T-helper 2 cell treated with Interferon-gamma antibody and Interleukin-4, amounts not matched to agents 5 μg/mL and 100 μg/mL, for 36 hours (primary cell): ENCODE results near the gene BLTP3B.

Source experiments
- DNase-seq: peaks from one replicate; pipeline ENCODE4 v3.0.0; 2021; ENCODE audit warnings: low spot score
- H3K27ac Mint-ChIP-seq: one replicate; pipeline ENCODE4 v1.8.0; 2021; ENCODE audit warnings: mild to moderate bottlenecking, mixed read lengths
- H3K27me3 Mint-ChIP-seq: one replicate; pipeline ENCODE4 v1.8.0; 2021; ENCODE audit warnings: low read depth, mixed read lengths
- H3K36me3 Mint-ChIP-seq: one replicate; pipeline ENCODE4 v1.8.0; 2021; ENCODE audit warnings: low read depth, mixed read lengths
- H3K4me1 Mint-ChIP-seq: one replicate; pipeline ENCODE4 v1.8.0; 2021; ENCODE audit warnings: low read depth, mixed read lengths
- H3K4me3 Mint-ChIP-seq: one replicate; pipeline ENCODE4 v1.8.0; 2022; ENCODE audit warnings: mild to moderate bottlenecking, moderate library complexity, mixed read lengths
- H3K9me3 Mint-ChIP-seq: one replicate; pipeline ENCODE4 v1.8.0; 2021; ENCODE audit warnings: mixed read lengths

The BLTP3B gene

GRCh38 chr12:100120355-100120754 lies 22.3 kb downstream of the BLTP3B start:
- Mint-ChIP-seq H3K36me3 (peaks cover 40% of the 10 kb centered on the region), H3K27ac (no peak overlapping the region), H3K4me3 (no peak overlapping the region), H3K9me3 (peaks cover 37% of the 10 kb centered on the region), H3K27me3 (no peaks in the 10 kb centered on the region), H3K4me1 (peaks cover 1% of the 10 kb centered on the region)
- no peak for DNase-seq

- Mint-ChIP-seq H3K9me3 (peaks cover 22% of the 10 kb centered on the region), H3K27me3 (no peaks in the 10 kb centered on the region), H3K27ac (no peak overlapping the region), H3K4me1 (peaks cover 8% of the 10 kb centered on the region), H3K36me3 (peaks cover 37% of the 10 kb centered on the region), H3K4me3 (no peak overlapping the region)
- DNase-seq, result no peak
Observed at GRCh38 chr12:100115291-100115690, 27.4 kb downstream of the BLTP3B start.

- H3K36me3 Mint-ChIP-seq, result peaks cover 33% of the 10 kb centered on the region
- peaks cover 19% of the 10 kb centered on the region for H3K9me3 Mint-ChIP-seq
- no peak for DNase-seq
- no peaks in the 10 kb centered on the region for H3K27me3 Mint-ChIP-seq
- H3K27ac Mint-ChIP-seq, result no peak overlapping the region
- H3K4me1 Mint-ChIP-seq, result peaks cover 8% of the 10 kb centered on the region
- no peak overlapping the region for H3K4me3 Mint-ChIP-seq
Observed at GRCh38 chr12:100114574-100114973, 28.1 kb downstream of the BLTP3B start.

- Mint-ChIP-seq H3K4me3 (no peak overlapping the region), H3K36me3 (peaks cover 36% of the 10 kb centered on the region), H3K27me3 (no peaks in the 10 kb centered on the region), H3K9me3 (peaks cover 10% of the 10 kb centered on the region), H3K4me1 (peaks cover 8% of the 10 kb centered on the region), H3K27ac (no peak overlapping the region)
- no peak for DNase-seq
Observed at GRCh38 chr12:100110276-100110675, 32.4 kb downstream of the BLTP3B start.

GRCh38 chr12:100106861-100107260 lies 35.8 kb downstream of the BLTP3B start:
- Mint-ChIP-seq H3K27me3 (no peaks in the 10 kb centered on the region), H3K4me3 (no peak overlapping the region), H3K36me3 (peaks cover 39% of the 10 kb centered on the region), H3K9me3 (peaks cover 10% of the 10 kb centered on the region), H3K27ac (no peak overlapping the region), H3K4me1 (peaks cover 6% of the 10 kb centered on the region)
- DNase-seq, result no peak

GRCh38 chr12:100105661-100106060 lies 37.0 kb downstream of the BLTP3B start:
- Mint-ChIP-seq H3K4me1 (peaks cover 9% of the 10 kb centered on the region), H3K4me3 (no peak overlapping the region), H3K27ac (no peak overlapping the region), H3K27me3 (no peaks in the 10 kb centered on the region), H3K9me3 (peaks cover 10% of the 10 kb centered on the region), H3K36me3 (peaks cover 43% of the 10 kb centered on the region)
- no peak for DNase-seq

GRCh38 chr12:100101000-100101399 lies 41.7 kb downstream of the BLTP3B start:
- no peak for DNase-seq
- Mint-ChIP-seq H3K36me3 (peaks cover 30% of the 10 kb centered on the region), H3K9me3 (no peaks in the 10 kb centered on the region), H3K27ac (no peak overlapping the region), H3K27me3 (no peaks in the 10 kb centered on the region), H3K4me1 (peaks cover 5% of the 10 kb centered on the region), H3K4me3 (no peak overlapping the region)
